IPS DF 4.7 (cell line): ENCODE measurements around the gene MYEOV.
A peak's percentile ranks its signal among the peaks of the same experiment; 100 is the strongest.

Experiments used
- DNase-seq: peaks from one replicate; pipeline ENCODE4 v3.0.0-alpha.2; 2013; ENCODE audit warnings: low spot score; ENCODE audit errors: extremely low read depth

Gene MYEOV

DNA sequence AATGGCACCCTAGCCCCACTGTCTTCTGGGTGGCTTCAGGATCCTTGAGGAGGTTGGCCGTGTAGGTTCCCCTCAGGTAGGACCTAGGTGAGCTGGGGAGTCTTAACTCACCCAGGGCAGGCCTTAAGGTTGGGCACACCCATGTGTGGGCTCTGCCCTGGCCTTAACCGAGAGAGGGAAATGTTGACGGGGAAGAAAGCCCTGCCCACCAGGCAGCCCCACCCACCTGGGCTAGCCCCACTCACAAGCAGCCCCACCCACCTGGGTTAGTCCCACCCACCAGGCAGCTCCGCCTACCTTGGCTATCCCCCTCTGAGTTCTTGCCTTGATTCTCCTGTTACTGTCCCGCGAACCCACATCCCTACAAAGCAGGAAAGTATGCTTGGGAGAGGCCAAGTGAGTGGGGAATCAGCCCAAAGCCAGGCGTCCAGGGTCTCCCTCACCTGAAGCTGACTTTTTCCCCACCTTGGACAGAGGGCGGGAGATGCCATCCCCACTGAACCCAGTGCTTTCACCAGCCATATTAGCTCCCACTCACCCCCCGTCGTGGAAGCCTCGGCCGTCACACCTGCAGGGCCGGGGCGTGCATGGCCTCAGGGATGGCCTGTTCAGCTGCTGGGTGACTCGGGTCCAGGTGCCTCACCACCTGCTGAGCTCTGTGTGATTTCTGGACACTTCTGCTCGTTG is at the start of gene MYEOV:
MYEOV (plus strand) TSS at position 337 of the 687 bp plus-strand sequence. CDS start 1,200 bp downstream, outside the sequence.
- peak; percentile 33 for DNase-seq

DNA sequence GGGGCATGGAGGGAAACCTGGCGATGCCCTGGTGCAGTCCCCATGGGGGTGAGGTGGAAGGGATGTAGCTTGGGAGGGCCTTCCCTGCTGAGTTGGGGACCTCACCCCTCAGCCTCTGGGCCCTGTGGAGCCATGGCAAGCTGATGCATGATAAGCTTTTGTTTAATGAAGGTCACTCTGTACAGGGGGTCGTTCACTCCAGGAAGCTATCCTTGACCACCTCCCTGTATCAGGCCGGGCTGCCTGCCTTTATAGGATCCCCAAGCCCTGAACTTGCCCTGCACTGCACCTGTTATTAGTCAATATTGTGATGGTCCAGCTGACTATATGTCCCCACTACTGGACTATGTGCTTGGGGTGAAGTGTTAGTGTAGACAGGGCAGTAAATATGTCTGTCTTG is 49.7 kb upstream of the MYEOV start:
- no peak for DNase-seq

DNA sequence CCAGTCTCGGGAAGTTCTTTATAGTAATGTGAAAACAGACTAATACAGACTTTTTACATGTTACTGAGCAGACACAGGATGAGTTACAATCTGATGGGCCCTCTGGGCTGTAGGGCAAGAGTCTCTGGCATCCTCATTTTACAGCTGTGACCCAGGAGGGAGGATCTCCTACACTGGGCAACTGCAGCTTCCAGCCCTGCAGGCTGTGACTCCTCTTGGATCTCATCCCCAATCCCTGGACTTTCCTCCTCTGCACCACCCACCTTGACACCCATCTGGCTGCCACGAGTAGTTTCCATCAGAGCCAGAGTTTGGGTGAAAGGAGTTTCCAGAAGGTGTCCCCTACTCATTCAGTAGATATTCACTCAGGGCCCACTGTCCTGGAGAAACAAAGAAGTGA is 48.9 kb upstream of the MYEOV start:
- DNase-seq, result no peak

DNA sequence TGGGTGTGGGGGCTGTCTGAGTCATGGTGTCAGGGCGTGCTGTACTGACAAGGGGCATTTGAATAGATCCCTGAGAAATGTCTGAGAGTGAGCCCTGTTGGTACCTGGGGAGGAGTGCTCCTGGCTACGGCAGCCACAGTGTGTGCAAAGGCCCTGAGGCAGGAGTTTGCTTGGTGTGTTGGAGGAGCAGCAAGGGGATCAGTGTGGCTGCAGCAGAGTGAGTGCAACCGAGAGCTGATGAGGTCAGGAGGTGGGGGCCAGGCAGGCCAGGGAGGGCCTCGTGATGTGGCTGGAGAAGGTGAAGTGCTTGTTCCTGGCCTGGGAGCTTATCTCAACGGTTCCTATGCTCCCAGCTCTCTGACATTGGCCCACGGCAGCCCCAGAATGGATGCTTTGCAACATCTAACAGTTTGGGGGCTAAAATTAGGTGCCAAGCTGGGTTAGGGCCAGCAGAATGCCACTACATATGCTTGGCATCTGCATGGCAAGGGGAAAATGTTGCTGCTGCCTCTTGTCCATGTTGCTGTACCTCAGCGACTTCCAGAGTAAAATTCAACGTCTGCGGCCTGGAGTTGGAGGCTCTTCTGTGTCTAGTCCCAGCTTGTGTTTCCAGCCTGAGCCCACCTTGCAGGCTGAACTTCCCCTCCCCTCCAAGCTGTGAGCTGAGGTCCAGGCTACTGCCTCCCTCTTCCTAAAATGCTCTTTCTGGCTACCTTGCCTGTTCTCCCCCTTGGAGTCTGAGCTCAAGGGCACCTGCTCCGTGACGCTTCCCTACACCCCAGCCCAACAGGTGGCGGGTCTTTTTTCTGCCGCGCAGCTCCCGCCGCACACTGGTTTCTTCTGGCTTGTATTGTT is 48.2 kb upstream of the MYEOV start:
- no peak for DNase-seq

GRCh38 chr11:69249311-69250185 is 44.4 kb upstream of the MYEOV start:
- DNase-seq, result peak; percentile 25

GRCh38 chr11:69250186-69251056 is 43.5 kb upstream of the MYEOV start:
- DNase-seq, result no peak

GRCh38 chr11:69251057-69251393 is 42.9 kb upstream of the MYEOV start:
- no peak for DNase-seq

DNA sequence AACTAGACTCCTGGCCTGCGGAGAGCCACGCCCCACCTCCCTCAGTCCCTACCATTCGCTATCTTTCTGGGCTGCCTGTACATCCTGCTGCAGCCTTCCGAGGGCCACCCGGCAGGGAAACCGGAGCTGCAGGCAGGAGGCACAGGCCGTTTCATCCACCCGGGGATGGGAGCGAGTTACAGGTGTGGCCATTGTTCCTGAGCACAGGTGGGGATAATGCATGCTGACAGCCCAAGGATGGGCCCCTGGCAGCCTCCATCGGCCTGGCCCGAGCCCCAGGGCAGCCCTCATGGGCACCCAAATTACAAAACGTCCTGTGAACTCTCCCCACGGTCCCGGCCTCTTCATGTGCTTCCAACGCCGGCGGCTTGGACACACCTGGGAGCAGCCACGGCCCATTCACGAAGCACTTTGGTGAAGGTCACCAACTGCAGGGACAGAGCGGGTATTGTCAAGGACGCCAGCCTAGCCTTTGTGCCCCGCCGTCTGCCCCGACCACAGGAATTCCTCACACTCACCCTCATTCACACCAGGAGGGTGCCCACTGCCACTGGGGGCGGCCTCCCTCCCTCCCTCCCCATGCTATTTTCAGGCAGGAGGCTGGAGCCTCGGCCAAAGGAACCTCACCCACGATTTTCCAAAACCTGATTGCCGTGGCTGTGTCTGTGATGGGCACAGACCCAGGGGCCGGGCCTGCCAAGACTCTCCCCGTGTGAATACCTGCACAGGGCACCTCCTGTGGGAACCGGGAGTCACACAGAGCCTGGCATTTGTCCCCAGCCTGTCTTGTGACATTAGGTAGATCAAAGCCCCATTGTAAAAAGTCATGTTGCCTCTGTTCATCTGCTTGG is 42.1 kb upstream of the MYEOV start:
- no peak for DNase-seq

DNA sequence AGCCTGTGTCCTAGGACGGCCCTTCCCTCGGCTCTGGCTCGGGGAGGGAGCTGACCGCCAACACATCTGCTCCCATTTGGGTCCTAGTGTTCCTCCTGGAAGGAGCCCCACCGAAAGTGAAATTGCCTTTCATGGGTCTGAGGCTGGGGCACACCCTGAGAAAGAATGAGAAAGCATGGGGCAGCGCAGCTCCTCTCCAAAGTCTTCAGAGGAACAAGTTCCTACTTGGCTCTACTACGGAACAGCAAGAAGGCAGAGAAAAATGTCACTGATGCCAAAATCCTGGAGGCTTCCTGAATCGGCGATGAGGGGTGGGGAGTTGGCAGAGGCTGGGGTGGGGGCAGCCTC is 41.5 kb upstream of the MYEOV start:
- DNase-seq, result no peak

DNA sequence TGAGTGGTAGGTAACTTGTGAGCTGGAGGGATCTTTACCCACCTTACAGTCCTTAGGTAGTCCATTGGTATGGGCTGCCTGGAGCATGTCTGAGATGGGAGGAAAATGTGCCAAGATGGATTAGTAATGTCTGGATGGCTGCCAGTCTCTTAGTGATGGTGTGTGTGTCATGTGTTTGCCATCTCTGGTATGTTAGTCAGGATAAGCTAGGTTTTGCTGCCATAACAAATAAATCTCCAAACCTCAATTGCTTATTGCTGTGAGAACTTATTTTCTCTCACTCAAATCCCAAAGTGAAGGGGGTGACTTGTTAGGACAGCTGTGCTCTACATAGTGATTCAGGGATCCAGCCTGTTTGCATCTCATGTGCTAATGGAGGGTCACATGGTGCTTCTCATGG is 40.9 kb upstream of the MYEOV start:
- DNase-seq, result no peak

GRCh38 chr11:69257134-69257533 is 36.8 kb upstream of the MYEOV start:
- no peak for DNase-seq

- peak; percentile 16 for DNase-seq
Observed at GRCh38 chr11:69257838-69258658, 35.9 kb upstream of the MYEOV start.

- no peak for DNase-seq
Observed at GRCh38 chr11:69259096-69259495, 34.9 kb upstream of the MYEOV start.

- no peak for DNase-seq
Observed at GRCh38 chr11:69260622-69261021, 33.3 kb upstream of the MYEOV start.

DNA sequence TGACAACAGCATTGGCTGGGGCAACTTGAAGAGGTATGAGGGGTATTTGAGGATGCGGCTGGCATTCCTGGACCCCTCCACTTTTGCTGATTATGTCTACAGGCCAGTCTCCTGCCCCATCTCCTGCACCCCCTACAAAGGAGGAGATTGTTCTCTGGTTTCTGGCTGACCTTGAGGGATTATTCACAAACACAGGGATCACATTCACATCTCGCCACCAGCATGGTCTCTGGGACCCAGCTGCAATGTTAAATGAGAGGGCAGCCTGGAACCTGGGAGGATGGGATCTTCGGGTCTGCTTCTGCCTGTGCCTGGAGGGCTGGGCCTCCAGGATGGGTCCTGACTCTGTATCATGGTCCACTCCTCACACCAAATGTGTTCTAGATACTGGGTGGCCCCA is 32.8 kb upstream of the MYEOV start:
- no peak for DNase-seq

- DNase-seq, result no peak
Observed at GRCh38 chr11:69262918-69263735, 30.8 kb upstream of the MYEOV start.

DNA sequence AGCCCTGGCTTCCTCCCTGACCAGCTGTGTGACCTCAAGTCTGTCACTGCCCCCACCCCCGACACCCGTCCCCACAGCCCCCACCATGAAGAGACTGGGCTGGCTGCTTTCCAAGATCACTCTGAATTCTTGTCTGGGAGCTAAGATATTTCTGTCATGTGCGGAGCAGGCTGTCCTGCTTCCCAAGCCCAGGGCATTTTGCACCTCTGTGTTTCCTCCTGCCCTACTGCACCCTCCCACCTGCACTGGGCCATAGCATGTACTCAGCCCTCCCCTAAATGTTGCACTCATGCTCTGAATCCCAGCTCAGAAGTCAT is 30.3 kb upstream of the MYEOV start:
- DNase-seq, result no peak

GRCh38 chr11:69264486-69264885 is 29.5 kb upstream of the MYEOV start:
- no peak for DNase-seq

DNA sequence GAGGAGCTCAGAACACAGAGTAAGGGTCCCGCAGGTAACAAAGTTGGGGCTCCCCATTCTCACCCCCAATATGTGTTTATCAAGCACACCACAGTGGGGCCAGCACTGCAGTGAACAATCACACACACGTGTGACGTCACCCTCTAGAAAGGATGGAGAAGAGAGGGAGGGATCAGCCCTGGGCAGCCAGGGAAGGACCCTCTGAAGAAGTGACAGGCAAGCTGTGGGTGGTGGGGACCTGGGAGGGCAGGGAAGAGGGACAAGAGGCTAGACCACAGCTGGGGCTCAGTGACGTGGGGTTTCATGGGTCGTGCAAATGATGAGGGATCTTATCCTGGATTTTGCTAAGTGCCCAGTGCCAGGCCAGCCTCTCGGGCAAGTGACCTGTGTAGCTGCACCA is 28.7 kb upstream of the MYEOV start:
- no peak for DNase-seq
